Measurements from ENCODE around the gene HOXA3.

Gene HOXA3

DNA sequence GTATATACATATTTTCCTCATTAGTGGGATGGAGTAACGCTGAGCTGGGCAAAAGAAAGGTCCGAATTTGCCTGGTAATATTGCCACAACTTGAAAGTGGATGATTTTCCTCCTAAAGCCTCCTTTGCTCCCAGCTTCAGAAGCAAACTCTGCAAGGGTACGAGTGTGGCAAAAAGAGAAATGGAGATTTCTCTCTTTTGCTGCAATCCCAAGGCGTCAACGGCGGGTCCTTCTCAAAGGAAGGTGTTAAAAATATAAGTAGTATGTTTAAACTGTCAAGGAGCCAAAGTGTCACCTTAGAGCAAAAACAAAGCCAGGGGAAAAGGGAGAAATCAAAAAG is 37.5 kb downstream of the HOXA3 start:
- no peak for DNase-seq (ENCODE audit: low read depth)

GRCh38 chr7:27113991-27114769 is 38.2 kb downstream of the HOXA3 start:
- DNase-seq (ENCODE audit: low read depth): no peak

GRCh38 chr7:27112955-27113949 is 39.1 kb downstream of the HOXA3 start:
- no peak for DNase-seq (ENCODE audit: low read depth)

DNA sequence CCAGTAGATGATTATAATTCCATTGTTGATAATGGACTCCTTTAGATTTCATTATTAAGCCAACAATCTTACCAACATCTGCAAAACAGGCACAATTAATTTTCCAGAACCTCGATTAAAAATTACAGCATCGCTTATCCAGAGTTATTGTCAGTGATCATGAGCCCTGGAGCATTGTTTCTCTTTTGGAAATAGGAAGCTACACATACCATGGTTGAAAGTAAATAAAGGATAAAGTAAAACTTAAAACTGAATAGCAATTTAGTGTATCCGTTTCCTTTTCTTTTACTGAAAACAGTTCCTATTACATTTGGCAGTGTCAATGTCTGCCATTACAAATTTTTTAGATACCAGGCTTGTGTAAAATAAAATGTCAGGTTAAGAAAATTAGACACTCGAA is 40.0 kb downstream of the HOXA3 start:
- DNase-seq (ENCODE audit: low read depth): no peak

DNA sequence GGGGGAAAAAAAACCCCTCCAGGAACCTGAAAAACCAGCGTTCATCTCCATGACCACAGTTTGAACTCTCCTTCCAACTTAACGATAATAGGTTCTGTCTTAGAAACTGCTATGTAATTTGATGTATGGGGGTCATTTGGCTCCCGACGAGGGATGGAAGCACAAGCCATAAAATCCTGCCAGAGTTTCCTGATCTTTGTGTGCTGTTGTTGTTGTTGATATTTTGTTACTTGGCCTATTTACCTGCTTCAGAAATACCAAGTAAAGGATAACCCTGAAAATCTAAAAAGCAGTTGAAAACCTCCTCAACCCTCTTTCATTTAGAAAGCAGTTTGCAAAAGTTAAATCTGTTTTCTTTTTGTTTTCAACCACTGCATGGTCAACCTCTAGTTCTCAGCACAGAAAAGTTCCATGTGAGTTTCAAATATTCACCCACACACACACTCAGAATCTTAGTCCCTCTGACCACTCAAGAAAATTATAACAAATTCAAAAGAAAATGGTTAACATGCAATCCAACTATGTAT is 40.6 kb downstream of the HOXA3 start:
- no peak for DNase-seq (ENCODE audit: low read depth)

- no peak for DNase-seq (ENCODE audit: low read depth)
Measured at GRCh38 chr7:27111042-27111750, 41.2 kb downstream of the HOXA3 start.

DNA sequence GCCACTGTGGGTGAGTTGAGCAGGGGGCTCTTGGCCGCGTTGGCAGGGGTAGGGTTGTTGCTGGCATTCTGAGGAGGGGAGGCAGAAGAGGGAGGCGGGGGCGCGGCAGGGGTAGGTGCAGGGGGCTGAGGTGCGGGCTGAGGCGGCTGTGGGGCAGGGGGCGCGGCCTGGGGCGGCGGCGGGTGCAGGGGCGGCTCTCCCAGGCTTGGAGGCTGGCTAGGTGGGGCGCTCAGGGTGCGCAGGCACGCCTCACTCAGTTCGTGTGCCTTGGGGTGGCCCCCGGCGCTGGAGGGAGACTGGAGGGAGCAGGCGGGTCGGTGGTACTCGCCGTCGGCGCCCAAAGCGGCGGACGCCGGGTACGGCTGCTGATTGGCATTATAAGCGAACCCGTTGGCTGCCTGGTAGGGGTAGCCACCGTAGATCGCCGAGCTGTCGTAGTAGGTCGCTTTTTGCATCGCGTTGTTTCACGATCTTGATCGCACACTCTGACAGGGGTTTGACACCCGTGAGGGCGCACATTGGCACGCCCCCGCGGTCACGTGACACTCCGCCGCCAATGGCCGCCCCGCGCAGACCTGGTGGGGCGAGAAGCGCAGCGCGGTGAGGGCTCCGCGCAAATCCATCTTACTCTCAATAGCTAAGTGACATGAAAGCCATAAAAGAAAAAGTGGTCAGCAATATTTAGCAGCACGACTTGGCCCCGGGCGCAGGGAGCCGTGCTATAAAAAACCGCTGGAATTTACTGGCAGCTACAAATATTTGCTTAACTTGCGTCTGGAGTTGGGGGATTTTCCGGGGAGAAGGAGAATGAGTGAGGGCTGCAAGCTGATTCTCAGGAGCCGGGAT is 42.0 kb downstream of the HOXA3 start:
- no peak for DNase-seq (ENCODE audit: low read depth)

GRCh38 chr7:27109466-27110185 is 42.8 kb downstream of the HOXA3 start:
- no peak for DNase-seq (ENCODE audit: low read depth)

DNA sequence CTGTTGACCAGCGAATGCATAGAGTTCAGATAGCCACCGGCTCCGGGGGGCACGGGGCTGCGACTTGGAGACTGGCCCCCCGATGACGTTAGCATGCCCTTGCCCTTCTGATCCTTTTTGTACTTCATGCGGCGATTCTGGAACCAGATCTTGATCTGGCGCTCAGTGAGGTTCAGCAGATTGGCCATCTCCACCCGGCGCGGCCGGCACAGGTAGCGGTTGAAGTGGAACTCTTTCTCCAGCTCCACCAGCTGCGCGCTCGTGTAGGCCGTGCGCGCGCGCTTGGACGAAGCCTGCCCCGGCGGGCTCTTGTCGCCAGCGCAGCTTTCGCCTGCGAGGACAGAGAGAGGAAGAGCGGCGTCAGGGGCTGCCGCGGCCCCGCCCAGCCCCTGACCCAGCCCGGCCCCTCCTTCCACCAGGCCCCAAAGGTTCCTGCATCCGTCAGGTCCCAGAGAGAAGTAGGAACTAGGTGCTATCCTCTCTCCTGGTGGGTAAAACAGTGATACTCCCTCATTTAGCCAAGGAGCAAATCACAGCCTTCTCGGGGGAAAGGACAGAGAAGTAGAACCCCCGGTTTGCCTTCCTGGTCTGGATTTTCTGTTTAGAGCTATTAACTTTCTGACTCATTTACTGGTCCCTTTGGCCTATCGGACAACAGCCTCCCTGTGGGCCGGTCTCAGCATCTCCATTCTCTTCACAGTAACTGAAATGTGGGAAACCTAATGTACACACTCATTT is 43.8 kb downstream of the HOXA3 start:
- DNase-seq (ENCODE audit: low read depth): no peak

GRCh38 chr7:27107391-27108381 is 44.7 kb downstream of the HOXA3 start:
- no peak for DNase-seq (ENCODE audit: low read depth)

- no peak for DNase-seq (ENCODE audit: low read depth)
Measured at GRCh38 chr7:27106901-27107240, 45.5 kb downstream of the HOXA3 start.

GRCh38 chr7:27106181-27106900 is 46.0 kb downstream of the HOXA3 start:
- DNase-seq (ENCODE audit: low read depth): no peak

DNA sequence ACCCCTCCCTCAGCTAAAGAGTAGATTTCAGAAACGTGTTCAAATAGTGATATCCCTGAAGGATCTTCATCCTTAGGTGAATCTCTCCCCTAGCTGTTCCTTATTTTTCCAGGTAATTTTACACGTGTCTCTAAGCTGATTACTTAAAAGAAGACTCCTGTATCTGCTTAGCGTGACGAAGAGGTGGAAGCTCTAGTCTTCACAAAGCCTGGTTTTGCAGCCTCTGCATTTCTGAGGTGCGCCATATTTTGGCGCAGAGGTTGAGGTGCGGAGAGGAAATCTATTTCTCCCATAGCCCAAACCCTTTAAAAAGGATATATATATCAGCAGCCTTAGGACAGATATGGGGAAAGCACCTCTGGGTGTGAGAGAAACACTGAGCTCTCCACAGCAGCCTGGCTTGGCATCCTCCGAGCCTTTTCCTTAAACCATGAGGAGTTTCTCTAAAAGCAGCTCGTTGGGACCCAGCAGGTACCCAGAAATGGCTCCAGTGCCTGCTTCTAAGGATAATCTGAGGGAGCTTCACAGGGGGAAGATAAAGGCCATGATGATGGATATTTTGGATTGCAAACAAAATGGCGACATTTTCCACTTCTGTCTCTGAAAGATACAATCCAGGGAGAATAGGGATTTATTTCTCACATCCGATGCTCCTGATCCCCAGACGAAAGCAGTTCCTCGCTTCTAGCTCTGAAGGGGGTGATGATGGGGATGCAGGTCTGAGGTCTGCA is 46.9 kb downstream of the HOXA3 start:
- DNase-seq (ENCODE audit: low read depth): no peak

DNA sequence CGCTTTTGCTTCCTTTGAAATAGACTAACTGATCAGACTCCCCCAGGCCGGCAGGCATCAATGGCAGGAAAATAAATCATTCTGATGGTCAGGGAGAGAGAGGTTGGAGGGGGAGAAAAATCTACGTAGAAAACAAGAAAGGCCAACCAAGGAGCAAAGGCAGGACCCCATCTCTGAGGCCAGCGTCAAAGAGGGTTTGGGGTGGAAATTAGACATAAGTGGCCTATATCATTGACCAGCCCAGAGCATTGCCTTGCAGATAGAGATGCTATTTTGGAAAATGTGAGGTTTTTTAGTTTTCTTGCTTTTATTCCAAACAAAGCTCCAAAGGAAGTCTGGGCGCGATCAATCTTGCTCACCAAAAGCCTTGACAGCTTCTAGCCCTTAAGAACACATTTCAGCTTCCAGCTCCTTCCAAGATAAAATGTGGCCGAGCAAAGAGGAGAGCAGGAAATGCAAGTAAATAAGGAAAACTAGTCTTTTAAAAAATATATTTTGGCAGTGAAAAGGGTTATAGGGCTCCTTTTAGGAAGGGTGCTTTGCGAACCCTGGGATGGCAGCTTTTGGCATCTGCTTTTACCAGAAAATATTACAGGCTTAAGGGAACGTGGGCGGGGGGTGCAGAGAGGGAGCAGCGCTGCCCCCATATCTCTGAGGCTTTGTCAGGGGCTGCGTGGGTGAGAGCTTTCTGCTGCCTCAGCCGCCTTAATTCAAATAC is 47.9 kb downstream of the HOXA3 start:
- DNase-seq (ENCODE audit: low read depth): no peak

- DNase-seq (ENCODE audit: low read depth): no peak
Measured at GRCh38 chr7:27103489-27104226, 48.7 kb downstream of the HOXA3 start.
